ENCODE results near the gene FBXL7. TPM values are rescaled to one million over a fixed set of nuclear protein-coding genes. Genes with fewer than 3 reads are reported as not detected.
"Not testable (repeated sequence)": the region's sequence is repeated elsewhere in the genome, so short reads cannot be mapped to it uniquely, and the experiment has no call there.

Gene FBXL7
- total RNA-seq, 1 donor from 2014 or later, result 13.3 TPM

- intact Hi-C loops (cut with DNase I), result no loop called here
- DNase-seq (no peak), ATAC-seq (no peak)
- no peak overlapping the region for H3K27ac ChIP-seq
- H3K27me3 ChIP-seq, result no peaks in the 10 kb centered on the region
- no peak overlapping the region for H3K4me3 ChIP-seq
- H3K9me3 ChIP-seq, result no peaks in the 10 kb centered on the region
- no peaks in the 10 kb centered on the region for H3K36me3 ChIP-seq
- H3K4me1 ChIP-seq, result no peaks in the 10 kb centered on the region
- TF ChIP-seq, protein P1, sequence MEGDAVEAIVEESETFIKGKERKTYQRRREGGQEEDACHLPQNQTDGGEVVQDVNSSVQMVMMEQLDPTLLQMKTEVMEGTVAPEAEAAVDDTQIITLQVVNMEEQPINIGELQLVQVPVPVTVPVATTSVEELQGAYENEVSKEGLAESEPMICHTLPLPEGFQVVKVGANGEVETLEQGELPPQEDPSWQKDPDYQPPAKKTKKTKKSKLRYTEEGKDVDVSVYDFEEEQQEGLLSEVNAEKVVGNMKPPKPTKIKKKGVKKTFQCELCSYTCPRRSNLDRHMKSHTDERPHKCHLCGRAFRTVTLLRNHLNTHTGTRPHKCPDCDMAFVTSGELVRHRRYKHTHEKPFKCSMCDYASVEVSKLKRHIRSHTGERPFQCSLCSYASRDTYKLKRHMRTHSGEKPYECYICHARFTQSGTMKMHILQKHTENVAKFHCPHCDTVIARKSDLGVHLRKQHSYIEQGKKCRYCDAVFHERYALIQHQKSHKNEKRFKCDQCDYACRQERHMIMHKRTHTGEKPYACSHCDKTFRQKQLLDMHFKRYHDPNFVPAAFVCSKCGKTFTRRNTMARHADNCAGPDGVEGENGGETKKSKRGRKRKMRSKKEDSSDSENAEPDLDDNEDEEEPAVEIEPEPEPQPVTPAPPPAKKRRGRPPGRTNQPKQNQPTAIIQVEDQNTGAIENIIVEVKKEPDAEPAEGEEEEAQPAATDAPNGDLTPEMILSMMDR (IDR thresholded peaks at IDR 0.05), result no peak
Measured at GRCh38 chr5:15864536-15865215, 364.7 kb downstream of the FBXL7 start.

- DNase-seq; ATAC-seq; H3K4me3 ChIP-seq; intact Hi-C loops (cut with DNase I); H3K9me3 ChIP-seq; H3K27ac ChIP-seq; H3K4me1 ChIP-seq; H3K27me3 ChIP-seq; H3K36me3 ChIP-seq: not testable (repeated sequence)
Measured at GRCh38 chr5:15872259-15872658, 372.3 kb downstream of the FBXL7 start.

GRCh38 chr5:15877914-15878313, 377.9 kb downstream of the FBXL7 start:
- Histone ChIP-seq H3K9me3 (no peaks in the 10 kb centered on the region), H3K36me3 (no peaks in the 10 kb centered on the region), H3K27me3 (no peaks in the 10 kb centered on the region), H3K27ac (no peak overlapping the region), H3K4me1 (no peaks in the 10 kb centered on the region), H3K4me3 (no peak overlapping the region)
- ATAC-seq (no peak), DNase-seq (no peak)
- TF ChIP-seq, protein P1 (IDR thresholded peaks at IDR 0.05), result no peak
- intact Hi-C loops (cut with DNase I), result no loop called here

GRCh38 chr5:15880201-15880600, 380.2 kb downstream of the FBXL7 start:
- H3K9me3 ChIP-seq, result no peaks in the 10 kb centered on the region
- no peaks in the 10 kb centered on the region for H3K4me1 ChIP-seq
- DNase-seq (no peak), ATAC-seq (no peak)
- H3K27ac ChIP-seq, result no peak overlapping the region
- intact Hi-C loops (cut with DNase I), result no loop called here
- no peaks in the 10 kb centered on the region for H3K27me3 ChIP-seq
- H3K4me3 ChIP-seq, result no peak overlapping the region
- no peaks in the 10 kb centered on the region for H3K36me3 ChIP-seq
- TF ChIP-seq, protein P1 (IDR thresholded peaks at IDR 0.05), result no peak

DNA sequence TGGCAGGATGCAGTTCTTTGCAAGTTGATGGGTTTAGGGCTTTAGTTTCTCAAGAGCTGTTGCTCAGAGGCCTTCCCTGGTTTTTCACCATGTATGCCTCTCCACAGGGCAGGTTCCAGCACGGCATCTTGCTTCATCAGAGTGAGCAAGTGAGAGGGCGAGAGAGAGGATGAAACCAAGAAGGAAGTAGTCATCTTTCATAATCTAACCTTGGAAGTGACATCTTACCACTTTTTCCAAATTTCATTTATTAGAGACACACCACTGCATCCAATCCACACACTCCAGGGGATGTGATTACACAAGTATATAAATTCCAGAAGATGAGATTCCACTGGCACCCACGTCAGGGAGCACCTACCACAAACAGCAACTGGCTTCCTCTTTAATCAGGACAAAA, 385.2 kb downstream of the FBXL7 start:
- no peak overlapping the region for H3K4me3 ChIP-seq
- intact Hi-C loops (cut with DNase I), result no loop called here
- ATAC-seq, result no peak
- no peaks in the 10 kb centered on the region for H3K4me1 ChIP-seq
- H3K9me3 ChIP-seq, result no peaks in the 10 kb centered on the region
- DNase-seq, result no peak
- H3K36me3 ChIP-seq, result no peaks in the 10 kb centered on the region
- H3K27ac ChIP-seq, result no peak overlapping the region
- TF ChIP-seq, protein P1 (IDR thresholded peaks at IDR 0.05), result no peak
- no peaks in the 10 kb centered on the region for H3K27me3 ChIP-seq

GRCh38 chr5:15886156-15886555, 386.2 kb downstream of the FBXL7 start:
- H3K9me3 ChIP-seq, result no peaks in the 10 kb centered on the region
- H3K27me3 ChIP-seq, result no peaks in the 10 kb centered on the region
- TF ChIP-seq, protein P1 (IDR thresholded peaks at IDR 0.05), result no peak
- intact Hi-C loops (cut with DNase I), result no loop called here
- ATAC-seq (no peak), DNase-seq (no peak)
- no peak overlapping the region for H3K4me3 ChIP-seq
- no peaks in the 10 kb centered on the region for H3K4me1 ChIP-seq
- no peak overlapping the region for H3K27ac ChIP-seq
- H3K36me3 ChIP-seq, result no peaks in the 10 kb centered on the region
